SU-DHL-6 (cell line): ENCODE results near the gene NRL.

Source experiments
- EZH2phosphoT487 ChIP-seq: fragments of 200-600 bp; sonication (generic), shearing (Covaris generic); conservative IDR thresholded peaks from 2 replicates; pipeline ENCODE4 v1.6.1; 2018; ENCODE audit warnings: mild to moderate bottlenecking, antibody characterized with exemption, low read length, moderate library complexity, mixed read lengths
- TF ChIP-seq, protein P1 (sequence below): fragments of 200-600 bp; sonication (generic); IDR thresholded peaks from one replicate; pipeline ENCODE4 v1.5.1; 2017; ENCODE audit warnings: antibody characterized with exemption, mild to moderate bottlenecking, low read length, moderate library complexity; ENCODE audit not compliant: insufficient read depth, poor library complexity, severe bottlenecking

DNA sequence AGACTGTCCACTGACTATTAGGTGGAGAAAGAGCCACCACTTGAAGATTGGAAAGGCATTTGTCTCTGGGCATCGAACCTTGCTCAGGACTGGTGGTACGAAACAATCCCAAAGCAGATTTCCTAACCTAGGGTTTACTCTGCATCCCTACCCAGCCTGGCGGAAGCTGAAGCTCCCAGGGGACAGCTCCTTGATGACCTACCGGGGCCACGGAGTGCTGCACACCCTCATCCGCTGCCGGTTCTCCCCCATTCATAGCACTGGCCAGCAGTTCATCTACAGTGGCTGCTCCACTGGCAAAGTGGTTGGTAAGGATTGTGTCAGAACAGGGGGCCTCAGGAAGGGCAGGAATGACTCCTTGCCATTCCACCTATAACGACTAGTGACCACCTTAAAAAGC, 6.5 kb upstream of the NRL start:
- TF ChIP-seq, protein P1, sequence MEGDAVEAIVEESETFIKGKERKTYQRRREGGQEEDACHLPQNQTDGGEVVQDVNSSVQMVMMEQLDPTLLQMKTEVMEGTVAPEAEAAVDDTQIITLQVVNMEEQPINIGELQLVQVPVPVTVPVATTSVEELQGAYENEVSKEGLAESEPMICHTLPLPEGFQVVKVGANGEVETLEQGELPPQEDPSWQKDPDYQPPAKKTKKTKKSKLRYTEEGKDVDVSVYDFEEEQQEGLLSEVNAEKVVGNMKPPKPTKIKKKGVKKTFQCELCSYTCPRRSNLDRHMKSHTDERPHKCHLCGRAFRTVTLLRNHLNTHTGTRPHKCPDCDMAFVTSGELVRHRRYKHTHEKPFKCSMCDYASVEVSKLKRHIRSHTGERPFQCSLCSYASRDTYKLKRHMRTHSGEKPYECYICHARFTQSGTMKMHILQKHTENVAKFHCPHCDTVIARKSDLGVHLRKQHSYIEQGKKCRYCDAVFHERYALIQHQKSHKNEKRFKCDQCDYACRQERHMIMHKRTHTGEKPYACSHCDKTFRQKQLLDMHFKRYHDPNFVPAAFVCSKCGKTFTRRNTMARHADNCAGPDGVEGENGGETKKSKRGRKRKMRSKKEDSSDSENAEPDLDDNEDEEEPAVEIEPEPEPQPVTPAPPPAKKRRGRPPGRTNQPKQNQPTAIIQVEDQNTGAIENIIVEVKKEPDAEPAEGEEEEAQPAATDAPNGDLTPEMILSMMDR, result no peak
- no peak for TF ChIP-seq EZH2phosphoT487
